GM13977 (cell line): Measurements from ENCODE around the gene HOXD11.

Experiments used
- DNase-seq: peaks from one replicate; pipeline ENCODE4 v3.0.0; 2012; ENCODE audit warnings: low spot score
- CTCF ChIP-seq: IDR thresholded peaks from 2 replicates; pipeline ENCODE4 v1.5.1; 2012; ENCODE audit warnings: mild to moderate bottlenecking, control low read depth; ENCODE audit not compliant: insufficient read depth; ENCODE audit errors: extremely low read depth, missing control alignments
- in situ Hi-C: fragments of 300-500 bp; cut with MboI; formaldehyde crosslinking; loops from one replicate; pipeline ENCODE4 v1.12.0; 2022; ENCODE audit warnings: low sequenced_read_pairs, low pct_unique_long_range_greater_than_20kb, mixed read lengths, inconsistent platforms; ENCODE audit not compliant: unreplicated experiment

Gene HOXD11

GRCh38 chr2:176135035-176135440, 28.0 kb downstream of the HOXD11 start:
- DNase-seq: no peak
- in situ Hi-C loops: loop anchor here (5.0 kb wide), 1 partner anchor 502 kb away; no protein-coding TSS in a partner anchor
- no peak for TF ChIP-seq CTCF

DNA sequence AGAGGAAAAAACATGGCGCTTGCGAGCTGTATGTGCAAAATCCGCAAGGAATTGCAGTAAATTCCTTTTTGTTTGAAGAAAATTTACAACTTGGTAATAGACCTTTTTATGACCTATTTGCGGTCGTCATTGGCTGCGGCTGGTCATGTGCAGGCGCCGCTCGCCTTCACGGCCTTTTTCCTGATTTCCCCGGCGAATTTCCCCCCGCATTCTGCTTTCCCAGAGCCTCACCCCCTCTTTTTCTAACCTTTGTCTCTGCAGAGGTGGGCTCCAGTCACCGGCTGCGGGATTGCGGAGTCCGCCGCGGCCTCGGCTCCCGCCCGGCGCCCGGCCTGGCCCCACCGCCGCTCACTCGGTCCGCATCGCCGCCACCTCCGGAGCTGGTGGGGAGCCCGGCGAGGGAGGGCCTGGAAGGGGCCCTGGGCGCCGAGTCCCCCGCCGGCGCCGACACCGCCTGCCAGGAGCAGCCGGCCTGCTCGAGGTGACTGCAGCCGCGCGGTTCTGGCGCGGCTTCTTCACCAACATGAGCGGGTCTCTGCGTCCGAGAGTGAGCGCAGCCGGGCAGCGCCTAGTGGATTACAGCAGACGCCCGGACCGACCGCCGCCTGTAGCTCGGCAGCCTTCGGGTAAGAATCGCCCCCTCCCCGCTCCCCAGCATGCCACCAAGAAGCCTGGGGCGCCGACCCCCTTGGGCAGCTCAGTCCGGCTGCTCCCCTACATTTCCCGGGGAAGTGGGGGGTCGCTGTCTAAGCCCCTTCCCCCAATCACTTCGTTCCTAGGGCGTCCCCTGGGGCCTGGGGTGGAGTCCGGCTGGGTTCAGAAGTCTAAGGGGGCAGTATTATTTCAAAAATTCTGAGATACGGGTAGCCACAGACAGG, 29.5 kb downstream of the HOXD11 start:
- in situ Hi-C loops: loop anchor here (5.0 kb wide), 1 partner anchor 501 kb away; no protein-coding TSS in a partner anchor
- DNase-seq: no peak
- TF ChIP-seq CTCF: no peak

DNA sequence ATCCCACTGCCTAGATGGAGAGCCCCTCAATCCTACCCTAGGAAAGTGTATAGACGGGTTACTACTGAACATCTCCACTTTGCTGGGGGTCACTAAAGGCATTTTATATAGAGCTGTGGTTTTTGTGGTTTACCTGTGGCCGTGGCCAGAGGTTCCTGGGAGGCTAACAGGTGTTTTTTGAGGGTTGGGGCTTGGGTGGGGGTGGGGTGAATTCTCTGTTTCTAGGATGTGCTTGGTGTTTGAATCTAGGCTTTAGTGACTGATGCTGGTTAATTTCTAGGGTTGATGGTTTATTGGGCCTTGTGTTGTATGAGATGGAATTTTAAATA, 30.1 kb downstream of the HOXD11 start:
- in situ Hi-C loops: loop anchor here (5.0 kb wide), 1 partner anchor 500 kb away; no protein-coding TSS in a partner anchor

DNA sequence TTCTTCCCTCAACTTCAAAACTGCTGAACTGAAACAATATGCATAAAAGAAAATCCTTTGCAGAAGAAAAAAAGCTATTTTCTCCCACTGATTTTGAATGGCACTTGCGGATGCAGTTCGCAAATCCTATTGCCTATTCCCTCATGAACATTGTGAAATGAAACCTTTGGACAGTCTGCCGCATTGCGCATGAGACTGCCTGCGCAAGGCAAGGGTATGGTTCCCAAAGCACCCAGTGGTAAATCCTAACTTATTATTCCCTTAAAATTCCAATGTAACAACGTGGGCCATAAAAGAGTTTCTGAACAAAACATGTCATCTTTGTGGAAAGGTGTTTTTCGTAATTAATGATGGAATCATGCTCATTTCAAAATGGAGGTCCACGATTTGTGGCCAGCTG, 30.8 kb downstream of the HOXD11 start:
- no peak for DNase-seq
- no peak for TF ChIP-seq CTCF
- in situ Hi-C loops: loop anchor here (5.0 kb wide), 1 partner anchor 499 kb away; no protein-coding TSS in a partner anchor

More for the DNA sequence above, 30.1 kb downstream of the HOXD11 start:
- no peak for DNase-seq
- TF ChIP-seq CTCF: no peak

GRCh38 chr2:176138526-176138922, 31.4 kb downstream of the HOXD11 start:
- TF ChIP-seq CTCF: no peak
- in situ Hi-C loops: loop anchor here (5.0 kb wide), 1 partner anchor 499 kb away; no protein-coding TSS in a partner anchor
- no peak for DNase-seq

DNA sequence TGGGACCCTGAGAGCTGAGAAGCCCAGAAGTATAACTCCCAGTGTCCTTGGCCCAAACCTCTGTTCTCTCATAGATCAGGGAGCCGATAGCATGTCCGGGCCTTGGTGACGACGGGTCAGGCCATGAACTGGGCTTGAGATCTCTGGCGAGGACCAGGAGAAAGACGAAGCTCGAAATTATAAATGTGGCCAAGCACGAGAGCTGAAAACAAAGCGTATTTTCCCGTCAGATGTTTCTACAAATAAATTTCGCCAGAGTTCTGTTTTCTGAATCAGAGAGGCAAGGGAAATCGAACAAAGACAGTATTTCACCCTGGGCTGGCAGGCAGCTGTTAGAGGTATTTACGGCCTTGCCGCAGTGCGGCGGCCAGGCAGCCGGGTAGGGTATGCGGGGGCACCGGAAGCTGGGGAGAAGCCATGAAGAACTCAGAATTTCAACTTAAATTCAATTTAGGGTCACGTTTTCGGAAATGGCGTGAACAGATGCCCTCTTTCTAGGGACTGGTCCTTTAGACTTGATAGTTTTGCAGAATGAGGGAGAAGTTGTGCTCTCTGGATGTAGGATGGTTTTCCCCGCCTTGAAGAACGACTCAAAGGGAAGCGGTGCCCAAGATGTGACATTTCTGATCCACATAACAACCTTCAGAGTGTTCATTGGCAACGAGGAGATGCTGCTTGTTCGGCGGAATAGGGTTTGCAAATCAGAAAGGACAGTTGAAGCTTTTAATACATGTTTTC, 32.0 kb downstream of the HOXD11 start:
- no peak for DNase-seq
- in situ Hi-C loops: loop anchor here (5.0 kb wide), 1 partner anchor 498 kb away; no protein-coding TSS in a partner anchor
- TF ChIP-seq CTCF: no peak
